ENCODE data around the gene MLLT10.

The MLLT10 gene

GRCh38 chr10:21670391-21670790 is 136.4 kb downstream of the MLLT10 start:
- H3K27ac ChIP-seq (ENCODE audit: low read length), result no peak overlapping the region
- WGBS (ENCODE audit: insufficient coverage, insufficient read length), result no CpG with 5 or more reads among the region's 2 CpGs
- no peak overlapping the region for H3K4me3 ChIP-seq (ENCODE audit: low read length)
- no peak for DNase-seq (ENCODE audit: low read depth, low spot score)
- no peaks in the 10 kb centered on the region for H3K36me3 ChIP-seq (ENCODE audit: control insufficient read depth, insufficient read depth, low read length)
- H3K27me3 ChIP-seq (ENCODE audit: control insufficient read depth, insufficient read depth, low read length), result no peaks in the 10 kb centered on the region
- H3K4me1 ChIP-seq (ENCODE audit: control insufficient read depth, insufficient read depth, low read length), result peaks cover 1% of the 10 kb centered on the region; the same call in 1 of the 2 replicates
- no peaks in the 10 kb centered on the region for H3K9me3 ChIP-seq (ENCODE audit: control insufficient read depth, insufficient read depth, low read length)

DNA sequence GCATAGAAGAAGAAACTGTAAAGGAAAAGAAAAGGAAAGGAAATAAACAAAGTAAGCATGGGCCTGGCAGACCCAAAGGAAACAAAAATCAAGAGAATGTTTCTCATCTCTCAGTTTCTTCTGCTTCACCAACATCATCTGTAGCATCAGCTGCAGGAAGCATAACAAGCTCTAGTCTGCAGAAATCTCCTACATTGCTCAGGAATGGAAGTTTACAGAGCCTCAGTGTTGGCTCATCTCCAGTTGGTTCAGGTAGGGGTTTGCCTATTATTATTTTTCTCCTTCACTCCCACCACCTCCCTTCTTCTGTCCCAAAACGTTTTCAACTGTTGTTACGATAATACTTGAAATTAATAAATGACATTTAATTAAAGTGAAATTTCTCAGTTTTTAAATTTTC is 139.6 kb downstream of the MLLT10 start:
- WGBS (ENCODE audit: insufficient coverage, insufficient read length), result no CpG with 5 or more reads among the region's 2 CpGs
- no peak overlapping the region for H3K27ac ChIP-seq (ENCODE audit: low read length)

DNA sequence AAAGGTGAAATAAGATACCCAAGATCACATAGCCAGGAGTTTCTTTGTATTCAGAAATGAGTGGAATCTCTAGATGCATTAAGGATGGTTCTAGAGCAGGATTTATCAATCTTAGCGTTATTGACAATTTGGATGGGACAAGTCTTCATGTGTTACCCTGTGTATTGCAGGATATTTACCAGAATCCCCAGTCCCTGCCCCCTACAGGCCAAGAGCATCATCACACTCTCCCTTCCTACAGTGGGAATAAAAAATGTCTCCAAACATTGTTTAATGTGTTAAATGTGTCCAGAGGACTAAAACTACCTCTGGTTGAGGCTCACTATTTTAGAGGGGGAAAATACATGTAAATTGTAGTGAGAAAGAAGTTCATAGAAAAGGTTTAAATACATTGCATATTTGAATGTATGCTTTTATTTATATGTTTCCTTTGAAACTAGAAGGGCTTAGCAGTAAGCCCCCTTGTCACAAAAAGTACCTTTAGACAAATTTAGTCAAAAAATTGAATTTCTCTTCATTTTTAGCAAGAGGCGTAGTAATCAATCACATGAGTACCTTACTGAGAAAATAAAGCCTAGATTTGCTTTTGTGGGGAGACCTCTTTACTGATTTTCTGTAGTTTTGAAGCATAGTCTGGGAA is 141.2 kb downstream of the MLLT10 start:
- H3K4me3 ChIP-seq (ENCODE audit: low read length), result no peak overlapping the region
- H3K4me1 ChIP-seq (ENCODE audit: control insufficient read depth, insufficient read depth, low read length), result peaks cover 1% of the 10 kb centered on the region; the same call in 1 of the 2 replicates

More for the DNA sequence above, 139.6 kb downstream of the MLLT10 start:
- Histone ChIP-seq H3K9me3 (ENCODE audit: control insufficient read depth, insufficient read depth, low read length) (no peaks in the 10 kb centered on the region), H3K27me3 (ENCODE audit: control insufficient read depth, insufficient read depth, low read length) (no peaks in the 10 kb centered on the region), H3K4me3 (ENCODE audit: low read length) (no peak overlapping the region), H3K4me1 (ENCODE audit: control insufficient read depth, insufficient read depth, low read length) (peaks cover 1% of the 10 kb centered on the region; the same call in 1 of the 2 replicates), H3K36me3 (ENCODE audit: control insufficient read depth, insufficient read depth, low read length) (no peaks in the 10 kb centered on the region)
- no peak for DNase-seq (ENCODE audit: low read depth, low spot score)

DNA sequence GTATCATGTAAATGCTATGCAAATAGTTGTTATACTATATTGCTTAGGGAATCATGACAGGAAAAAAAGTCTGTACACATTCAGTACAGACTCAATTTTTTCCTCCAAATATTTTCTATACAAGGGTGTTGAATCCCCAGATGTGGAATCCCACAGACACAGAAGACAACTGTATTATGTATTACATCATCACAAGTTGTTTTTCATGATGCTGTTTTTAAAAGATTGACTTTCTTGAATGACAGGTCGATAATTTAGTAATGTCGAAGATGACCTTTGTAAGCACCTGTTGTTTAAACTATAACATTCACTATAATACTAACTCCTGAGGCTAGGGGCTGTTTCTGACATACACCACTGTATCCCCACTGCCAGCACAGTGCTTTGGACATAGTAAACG is 143.5 kb downstream of the MLLT10 start:
- no peak for DNase-seq (ENCODE audit: low read depth, low spot score)
- H3K27me3 ChIP-seq (ENCODE audit: control insufficient read depth, insufficient read depth, low read length), result no peaks in the 10 kb centered on the region
- H3K4me1 ChIP-seq (ENCODE audit: control insufficient read depth, insufficient read depth, low read length), result no peaks in the 10 kb centered on the region
- WGBS (ENCODE audit: insufficient coverage, insufficient read length), result no CpG with 5 or more reads among the region's 3 CpGs
- H3K36me3 ChIP-seq (ENCODE audit: control insufficient read depth, insufficient read depth, low read length), result no peaks in the 10 kb centered on the region
- no peak overlapping the region for H3K4me3 ChIP-seq (ENCODE audit: low read length)
- H3K27ac ChIP-seq (ENCODE audit: low read length), result no peak overlapping the region
- no peaks in the 10 kb centered on the region for H3K9me3 ChIP-seq (ENCODE audit: control insufficient read depth, insufficient read depth, low read length)

More for the DNA sequence above, 141.2 kb downstream of the MLLT10 start:
- no CpG with 5 or more reads among the region's 2 CpGs for WGBS (ENCODE audit: insufficient coverage, insufficient read length)
- Histone ChIP-seq H3K27me3 (ENCODE audit: control insufficient read depth, insufficient read depth, low read length) (no peaks in the 10 kb centered on the region), H3K9me3 (ENCODE audit: control insufficient read depth, insufficient read depth, low read length) (no peaks in the 10 kb centered on the region), H3K36me3 (ENCODE audit: control insufficient read depth, insufficient read depth, low read length) (no peaks in the 10 kb centered on the region), H3K27ac (ENCODE audit: low read length) (no peak overlapping the region)
- peak; percentile 22 for DNase-seq (ENCODE audit: low read depth, low spot score)

DNA sequence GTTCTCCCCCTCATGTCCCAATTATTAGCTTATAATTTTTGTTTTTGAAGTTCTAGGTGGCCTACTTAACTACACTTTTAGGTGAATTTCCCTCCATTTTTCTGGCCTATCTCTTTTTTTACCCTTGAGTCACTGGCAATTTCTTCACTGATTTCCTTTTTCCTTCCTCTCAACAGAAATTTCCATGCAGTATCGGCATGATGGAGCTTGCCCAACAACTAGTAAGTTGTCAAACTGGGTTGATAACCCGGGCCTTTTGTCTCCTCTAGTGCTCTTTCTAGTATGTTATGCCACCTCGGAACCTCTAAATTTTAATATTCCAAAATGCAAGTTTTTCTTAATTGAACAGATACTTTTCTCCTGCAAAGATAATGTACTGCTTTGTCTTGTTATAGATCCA is 147.1 kb downstream of the MLLT10 start:
- no peaks in the 10 kb centered on the region for H3K4me1 ChIP-seq (ENCODE audit: control insufficient read depth, insufficient read depth, low read length)
- DNase-seq (ENCODE audit: low read depth, low spot score), result no peak
- no peak overlapping the region for H3K4me3 ChIP-seq (ENCODE audit: low read length)
- no peaks in the 10 kb centered on the region for H3K9me3 ChIP-seq (ENCODE audit: control insufficient read depth, insufficient read depth, low read length)
- no peaks in the 10 kb centered on the region for H3K36me3 ChIP-seq (ENCODE audit: control insufficient read depth, insufficient read depth, low read length)
- no peaks in the 10 kb centered on the region for H3K27me3 ChIP-seq (ENCODE audit: control insufficient read depth, insufficient read depth, low read length)
- WGBS (ENCODE audit: insufficient coverage, insufficient read length), result no CpG with 5 or more reads among the region's 3 CpGs
- no peak overlapping the region for H3K27ac ChIP-seq (ENCODE audit: low read length)

DNA sequence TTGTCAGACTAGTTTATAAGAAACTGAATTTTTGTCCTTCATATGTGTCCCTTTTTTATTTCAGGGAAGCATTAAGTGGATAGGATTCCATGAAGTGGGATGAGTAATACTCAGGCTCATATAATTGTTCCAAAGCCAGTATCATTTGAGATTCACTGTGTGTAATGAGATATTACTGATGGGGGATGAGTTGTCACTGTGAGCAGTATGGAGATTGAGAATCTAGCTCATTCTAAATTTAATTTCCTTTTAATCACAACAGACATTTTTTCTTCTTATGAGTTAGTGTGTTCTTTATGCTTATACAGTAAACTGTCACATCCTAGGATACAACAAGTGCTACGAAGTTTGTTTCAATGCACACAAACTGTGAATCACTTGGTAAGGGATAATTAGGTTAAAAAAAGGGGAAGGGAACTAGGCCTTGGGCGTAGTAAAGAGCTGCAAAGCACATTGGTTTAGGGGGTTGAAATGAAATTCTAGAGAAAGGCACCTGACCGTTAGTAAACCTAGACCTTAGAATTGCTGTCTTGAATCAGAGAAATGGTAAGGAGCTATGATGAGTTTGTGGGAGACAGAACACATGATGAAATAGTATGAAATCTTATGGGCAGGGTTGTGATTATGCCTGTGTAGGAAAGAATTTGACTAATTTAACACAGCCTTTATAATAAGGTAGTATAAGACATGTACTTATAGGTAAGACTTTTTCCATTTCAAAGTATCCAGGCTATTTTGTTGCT is 153.4 kb downstream of the MLLT10 start:
- Histone ChIP-seq H3K4me3 (ENCODE audit: low read length) (no peak overlapping the region), H3K27me3 (ENCODE audit: control insufficient read depth, insufficient read depth, low read length) (no peaks in the 10 kb centered on the region), H3K9me3 (ENCODE audit: control insufficient read depth, insufficient read depth, low read length) (no peaks in the 10 kb centered on the region), H3K27ac (ENCODE audit: low read length) (no peak overlapping the region), H3K36me3 (ENCODE audit: control insufficient read depth, insufficient read depth, low read length) (no peaks in the 10 kb centered on the region), H3K4me1 (ENCODE audit: control insufficient read depth, insufficient read depth, low read length) (no peaks in the 10 kb centered on the region)
- WGBS (ENCODE audit: insufficient coverage, insufficient read length), result no CpG with 5 or more reads among the region's 3 CpGs
- no peak for DNase-seq (ENCODE audit: low read depth, low spot score)

GRCh38 chr10:21688009-21688332 is 153.9 kb downstream of the MLLT10 start:
- no peak for DNase-seq (ENCODE audit: low read depth, low spot score)
- no peaks in the 10 kb centered on the region for H3K4me1 ChIP-seq (ENCODE audit: control insufficient read depth, insufficient read depth, low read length)
- H3K36me3 ChIP-seq (ENCODE audit: control insufficient read depth, insufficient read depth, low read length), result no peaks in the 10 kb centered on the region
- H3K4me3 ChIP-seq (ENCODE audit: low read length), result no peak overlapping the region
- H3K27ac ChIP-seq (ENCODE audit: low read length), result no peak overlapping the region
- no peaks in the 10 kb centered on the region for H3K9me3 ChIP-seq (ENCODE audit: control insufficient read depth, insufficient read depth, low read length)
- no peaks in the 10 kb centered on the region for H3K27me3 ChIP-seq (ENCODE audit: control insufficient read depth, insufficient read depth, low read length)

- Histone ChIP-seq H3K27ac (ENCODE audit: low read length) (no peak overlapping the region), H3K9me3 (ENCODE audit: control insufficient read depth, insufficient read depth, low read length) (no peaks in the 10 kb centered on the region), H3K27me3 (ENCODE audit: control insufficient read depth, insufficient read depth, low read length) (no peaks in the 10 kb centered on the region), H3K4me1 (ENCODE audit: control insufficient read depth, insufficient read depth, low read length) (no peaks in the 10 kb centered on the region), H3K4me3 (ENCODE audit: low read length) (no peak overlapping the region), H3K36me3 (ENCODE audit: control insufficient read depth, insufficient read depth, low read length) (no peaks in the 10 kb centered on the region)
- no peak for DNase-seq (ENCODE audit: low read depth, low spot score)
- WGBS (ENCODE audit: insufficient coverage, insufficient read length), result no CpG with 5 or more reads among the region's 1 CpG
These were observed 154.8 kb downstream of the MLLT10 start for GRCh38 chr10:21688870-21689269.

GRCh38 chr10:21689881-21690280 is 155.8 kb downstream of the MLLT10 start:
- Histone ChIP-seq H3K4me3 (ENCODE audit: low read length) (no peak overlapping the region), H3K36me3 (ENCODE audit: control insufficient read depth, insufficient read depth, low read length) (no peaks in the 10 kb centered on the region), H3K27ac (ENCODE audit: low read length) (no peak overlapping the region), H3K9me3 (ENCODE audit: control insufficient read depth, insufficient read depth, low read length) (no peaks in the 10 kb centered on the region), H3K4me1 (ENCODE audit: control insufficient read depth, insufficient read depth, low read length) (no peaks in the 10 kb centered on the region), H3K27me3 (ENCODE audit: control insufficient read depth, insufficient read depth, low read length) (no peaks in the 10 kb centered on the region)
- DNase-seq (ENCODE audit: low read depth, low spot score), result no peak

- Histone ChIP-seq H3K36me3 (ENCODE audit: control insufficient read depth, insufficient read depth, low read length) (no peaks in the 10 kb centered on the region), H3K4me3 (ENCODE audit: low read length) (no peak overlapping the region), H3K27me3 (ENCODE audit: control insufficient read depth, insufficient read depth, low read length) (no peaks in the 10 kb centered on the region), H3K9me3 (ENCODE audit: control insufficient read depth, insufficient read depth, low read length) (no peaks in the 10 kb centered on the region), H3K27ac (ENCODE audit: low read length) (no peak overlapping the region), H3K4me1 (ENCODE audit: control insufficient read depth, insufficient read depth, low read length) (no peaks in the 10 kb centered on the region)
- DNase-seq (ENCODE audit: low read depth, low spot score), result no peak
- no CpG with 5 or more reads among the region's 1 CpG for WGBS (ENCODE audit: insufficient coverage, insufficient read length)
These were observed 158.9 kb downstream of the MLLT10 start for GRCh38 chr10:21692916-21693315.

GRCh38 chr10:21693418-21693817 is 159.4 kb downstream of the MLLT10 start:
- no peak for DNase-seq (ENCODE audit: low read depth, low spot score)
- Histone ChIP-seq H3K4me3 (ENCODE audit: low read length) (no peak overlapping the region), H3K9me3 (ENCODE audit: control insufficient read depth, insufficient read depth, low read length) (no peaks in the 10 kb centered on the region), H3K36me3 (ENCODE audit: control insufficient read depth, insufficient read depth, low read length) (no peaks in the 10 kb centered on the region), H3K4me1 (ENCODE audit: control insufficient read depth, insufficient read depth, low read length) (no peaks in the 10 kb centered on the region), H3K27ac (ENCODE audit: low read length) (no peak overlapping the region), H3K27me3 (ENCODE audit: control insufficient read depth, insufficient read depth, low read length) (no peaks in the 10 kb centered on the region)
- WGBS (ENCODE audit: insufficient coverage, insufficient read length), result no CpG with 5 or more reads among the region's 5 CpGs

Measured in iPS DF 6.9 (cell line).